Heart right ventricle (tissue), 16 donors: Measurements from ENCODE around the gene FSTL5. TPM values are rescaled to one million over a fixed set of nuclear protein-coding genes. Genes with fewer than 3 reads are reported as not detected.

ENCODE experiments used
- ATAC-seq, 8 donors: fragments of 200-7000 bp; cut with Tn5 transposase; one replicate each; pipeline ENCODE4 v1.9.1; 2020; ENCODE audit warnings: mild to moderate bottlenecking in 8 of 8, moderate library complexity in 8 of 8, moderate number of reproducible peaks in 1 of 8
- DNase-seq, 2 donors: peaks; one replicate each; pipeline ENCODE4 v3.0.0-alpha.2; 2020
- H3K27ac ChIP-seq, 10 donors: fragments of 200-600 bp; sonication (generic) in 2 of 10; one replicate each; pipeline versions ENCODE4 v1.5.0 to v1.8.0; 2020 to 2022; ENCODE audit warnings: mild to moderate bottlenecking in 3 of 10
- H3K27me3 ChIP-seq, 7 donors: fragments of 200-600 bp; one replicate each; pipeline ENCODE4 v1.8.0; 2021 to 2022; ENCODE audit warnings: mild to moderate bottlenecking in 2 of 7
- H3K36me3 ChIP-seq, 9 donors: fragments of 200-600 bp; sonication (generic) in 1 of 9; one replicate each; pipeline versions ENCODE4 v1.5.0 to v1.8.0; 2020 to 2022; ENCODE audit warnings: mild to moderate bottlenecking in 2 of 9
- H3K4me1 ChIP-seq, 9 donors: fragments of 200-600 bp; sonication (generic) in 1 of 9; one replicate each; pipeline versions ENCODE4 v1.5.0 to v1.8.0; 2020 to 2022; ENCODE audit warnings: mild to moderate bottlenecking in 4 of 9
- H3K4me3 ChIP-seq, 10 donors: fragments of 200-600 bp; sonication (generic) in 2 of 10; one replicate each; pipeline versions ENCODE4 v1.5.0 to v1.8.0; 2020 to 2022; ENCODE audit warnings: mild to moderate bottlenecking in 7 of 10, moderate library complexity in 2 of 10
- H3K9me3 ChIP-seq, 11 donors: fragments of 200-600 bp in 10 of 11; sonication (generic) in 2 of 11; one replicate each; pipeline versions ENCODE4 v1.5.0 to v1.8.0; 2013 to 2022; ENCODE audit warnings: mild to moderate bottlenecking in 2 of 11, control low read depth in 1 of 11, moderate library complexity in 1 of 11
- WGBS, 2 donors: extraction: QIAGEN DNeasy Blood & Tissue Kit; methylation state at CpG; one replicate each; pipeline ENCODE4 v1.1.7; 2013; ENCODE audit warnings: inconsistent platforms in 1 of 2; 5-methylcytosine and 5-hydroxymethylcytosine counted together
- intact Hi-C, 10 donors: fragments of 100-400 bp; cut with DNase I; formaldehyde crosslinking; loops; one replicate each; pipeline versions ENCODE4 v1.11.1 to v1.14.2; 2022
- polyA plus RNA-seq, 2 donors: library from polyadenylated mRNA; stranded (reverse); fragments of 200-250 nt; gene quantifications; one replicate each; pipeline ENCODE4 v1.2.3, GENCODE V29; 2013
- total RNA-seq, 10 donors: library from RNA; stranded (reverse); fragmentation: NEBNext Ultra II Directional in 3 of 10; extraction: Animal tissue kit (Norgen Biotek cat#: 25700) in 3 of 10; gene quantifications; one replicate each; pipeline versions ENCODE4 v1.2.1 to v1.2.4, GENCODE V29; 2021 to 2023
- TF ChIP-seq, protein P1 (sequence below), 9 donors: fragments of 200-600 bp; sonication (generic) in 2 of 9; IDR thresholded peaks; one replicate each; pipeline versions ENCODE4 v1.5.0 to v1.8.0; 2021 to 2022; ENCODE audit warnings: antibody characterized with exemption in 9 of 9, mild to moderate bottlenecking in 5 of 9, moderate library complexity in 1 of 9
- donor health status: Arrhythmogenic right ventricular cardiomyopathy.
- donor health status: ischemic (EF 13 %, LVEDD 7.1; RV severe dilation, severe dysfunction).
- donor health status: healthy with polysubstance abuse.
- donor health status: DM: no; HTN: yes; CAD: no.
- donor health status: DM: no; HTN: no; CAD: no.
- donor health status: ischemic (EF 25% LVEDD 6.9; RV normal size, moderate dysfunction).
- donor health status: ischemic (EF 25% LVEDD 5.7; RV mildly dilated, moderate dysfunction).
- donor health status: healthy.
- donor health status: DM: yes; HTN: yes; CAD: no.
- donor health status: Ischemic cardiomyopathy.
- donor health status: ischemic (EF 35%, LVEDD 5.7; RV mildly dilated, moderate dysfunction).
- donor health status: nonischemic (EF 11% LVEDD 7.7; RV severe dilation, severe dysfunction).
- donor health status: DM: yes; HTN: yes; CAD: no.
- donor health status: PGD.
- donor health status: ischemic (EF 29% LVEDD 5.4; RV normal size, mild dysfunction).
- donor health status: nonischemic (EF 23%, LVEDD 6.1; RV moderate dilation, normal function).

Gene FSTL5
- total and polyA plus RNA-seq, 12 donors: 0.01 TPM; not detected in 11

DNA sequence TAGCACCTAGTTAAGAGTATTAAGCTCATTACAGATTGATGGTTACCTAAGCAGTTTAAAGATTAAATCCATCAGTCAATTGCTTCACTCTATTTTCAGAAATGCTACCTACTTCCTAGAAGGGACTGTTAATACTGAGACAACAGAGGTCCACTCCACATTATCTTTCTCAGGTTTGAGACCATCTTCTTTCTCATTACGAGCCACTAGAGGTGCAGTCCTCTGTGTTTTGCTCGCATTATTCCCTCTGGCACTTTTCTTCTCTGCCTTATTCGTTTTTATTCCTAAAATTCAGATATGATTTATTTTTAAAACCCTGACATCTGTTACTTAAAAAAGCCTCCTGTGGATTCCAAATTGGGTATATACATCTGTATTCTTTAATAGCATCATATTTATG lies 459.1 kb downstream of the FSTL5 start:
- Histone ChIP-seq H3K27ac (no peak overlapping the region), H3K27me3 (no peaks in the 10 kb centered on the region), H3K9me3 (no peaks in the 10 kb centered on the region), H3K4me3 (no peak overlapping the region), H3K36me3 (no peaks in the 10 kb centered on the region), H3K4me1 (no peaks in the 10 kb centered on the region)
- TF ChIP-seq, protein P1, sequence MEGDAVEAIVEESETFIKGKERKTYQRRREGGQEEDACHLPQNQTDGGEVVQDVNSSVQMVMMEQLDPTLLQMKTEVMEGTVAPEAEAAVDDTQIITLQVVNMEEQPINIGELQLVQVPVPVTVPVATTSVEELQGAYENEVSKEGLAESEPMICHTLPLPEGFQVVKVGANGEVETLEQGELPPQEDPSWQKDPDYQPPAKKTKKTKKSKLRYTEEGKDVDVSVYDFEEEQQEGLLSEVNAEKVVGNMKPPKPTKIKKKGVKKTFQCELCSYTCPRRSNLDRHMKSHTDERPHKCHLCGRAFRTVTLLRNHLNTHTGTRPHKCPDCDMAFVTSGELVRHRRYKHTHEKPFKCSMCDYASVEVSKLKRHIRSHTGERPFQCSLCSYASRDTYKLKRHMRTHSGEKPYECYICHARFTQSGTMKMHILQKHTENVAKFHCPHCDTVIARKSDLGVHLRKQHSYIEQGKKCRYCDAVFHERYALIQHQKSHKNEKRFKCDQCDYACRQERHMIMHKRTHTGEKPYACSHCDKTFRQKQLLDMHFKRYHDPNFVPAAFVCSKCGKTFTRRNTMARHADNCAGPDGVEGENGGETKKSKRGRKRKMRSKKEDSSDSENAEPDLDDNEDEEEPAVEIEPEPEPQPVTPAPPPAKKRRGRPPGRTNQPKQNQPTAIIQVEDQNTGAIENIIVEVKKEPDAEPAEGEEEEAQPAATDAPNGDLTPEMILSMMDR (IDR thresholded peaks at IDR 0.05): no peak
- 27 to 39% methylated on average over 3 of the region's 3 CpGs for WGBS, 2 donors
- ATAC-seq: no peak
- no peak for DNase-seq
- intact Hi-C loops: no loop called here

DNA sequence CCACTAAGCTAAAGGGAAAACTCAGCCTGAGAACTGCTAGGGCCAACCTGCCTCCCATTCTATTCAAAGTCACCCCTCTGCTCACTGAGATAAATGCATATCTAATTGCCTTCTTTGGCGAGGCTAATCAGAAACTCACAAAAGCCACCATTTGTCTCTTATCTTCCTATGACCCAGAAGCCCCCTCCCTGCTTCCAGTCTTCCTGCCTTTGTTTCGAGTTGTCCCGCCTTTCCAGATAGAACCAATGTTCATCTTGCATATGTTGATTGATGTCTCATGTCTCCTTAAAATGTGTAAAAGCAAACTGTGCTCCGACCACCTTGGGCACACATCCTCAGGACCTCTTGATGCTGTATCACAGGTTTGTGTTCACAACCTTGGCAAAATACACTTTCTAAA lies 459.8 kb downstream of the FSTL5 start:
- Histone ChIP-seq H3K4me1 (no peaks in the 10 kb centered on the region), H3K36me3 (no peaks in the 10 kb centered on the region), H3K9me3 (no peaks in the 10 kb centered on the region), H3K4me3 (no peak overlapping the region), H3K27me3 (no peaks in the 10 kb centered on the region), H3K27ac (no peak overlapping the region)
- no peak for ATAC-seq
- intact Hi-C loops: no loop called here
- DNase-seq: no peak
- TF ChIP-seq, protein P1 (IDR thresholded peaks at IDR 0.05): no peak
- WGBS, 2 donors: 47 to 51% methylated on average over 4 of the region's 4 CpGs

DNA sequence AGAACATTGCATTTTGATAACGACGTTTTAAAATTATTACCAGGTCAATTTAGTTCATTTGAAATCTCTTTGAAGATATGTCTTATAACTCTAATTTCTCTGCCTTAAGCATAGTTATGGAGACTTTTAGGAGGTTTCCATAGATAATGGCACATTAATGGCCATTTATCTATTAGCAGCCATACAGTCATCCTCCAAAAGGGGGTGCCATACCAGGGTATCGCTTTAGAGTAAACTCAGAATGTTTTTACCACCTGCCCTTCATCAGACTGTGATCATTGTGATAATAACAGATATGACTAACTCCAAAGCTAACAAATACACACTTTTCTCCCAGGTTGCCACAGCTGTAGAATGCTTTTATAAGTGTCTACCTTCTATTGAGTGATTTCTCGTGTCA lies 461.5 kb downstream of the FSTL5 start:
- TF ChIP-seq, protein P1 (IDR thresholded peaks at IDR 0.05): no peak
- intact Hi-C loops: no loop called here
- ATAC-seq (no peak), DNase-seq (no peak)
- H3K36me3 ChIP-seq: no peaks in the 10 kb centered on the region
- H3K4me3 ChIP-seq: no peak overlapping the region
- H3K9me3 ChIP-seq: peaks cover 0 to 3% (median 0%) of the 10 kb centered on the region in 11 donors
- no peaks in the 10 kb centered on the region for H3K4me1 ChIP-seq
- H3K27me3 ChIP-seq: no peaks in the 10 kb centered on the region
- WGBS, 2 donors: 69 to 76% methylated on average over 4 of the region's 4 CpGs
- no peak overlapping the region for H3K27ac ChIP-seq

DNA sequence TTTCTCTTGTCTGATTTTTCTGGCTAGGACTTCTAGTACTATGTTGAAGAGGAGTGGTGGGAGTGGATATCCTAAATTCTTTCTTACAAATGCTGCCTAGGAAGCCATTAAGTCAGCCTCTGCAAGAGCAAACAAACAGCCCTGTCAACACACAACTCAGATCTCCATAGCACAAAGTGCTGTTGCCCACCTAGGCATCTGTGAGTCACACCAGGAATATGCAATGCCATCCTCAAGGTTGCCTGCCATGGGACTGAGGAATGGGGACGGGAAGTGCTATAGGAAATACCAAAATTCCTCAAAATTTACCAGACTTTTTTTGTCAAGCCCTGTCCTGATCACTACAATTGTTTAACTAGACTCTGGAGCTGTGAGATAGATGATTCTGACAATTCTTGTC lies 466.9 kb downstream of the FSTL5 start:
- intact Hi-C loops: no loop called here
- H3K4me3 ChIP-seq: no peak overlapping the region
- DNase-seq (no peak), ATAC-seq (no peak)
- H3K27ac ChIP-seq: no peak overlapping the region
- no peaks in the 10 kb centered on the region for H3K36me3 ChIP-seq
- WGBS, 2 donors: 60 to 62% methylated on average over 1 of the region's 1 CpG
- TF ChIP-seq, protein P1 (IDR thresholded peaks at IDR 0.05): no peak
- H3K4me1 ChIP-seq: no peaks in the 10 kb centered on the region
- no peaks in the 10 kb centered on the region for H3K27me3 ChIP-seq
- H3K9me3 ChIP-seq: peaks cover 0 to 3% (median 0%) of the 10 kb centered on the region in 11 donors
